OCI-LY3 (cell line): ENCODE measurements around the gene FCMR.

Experiments used
- CTCF ChIP-seq: fragments of 200-600, 300-600 bp; sonication (generic); IDR thresholded peaks from 2 replicates; pipeline ENCODE4 v1.5.1; 2014; ENCODE audit warnings: antibody characterized with exemption, low read length, low read depth
- EZH2phosphoT487 ChIP-seq: fragments of 200-600 bp; shearing (Covaris generic); IDR thresholded peaks from 2 replicates; pipeline ENCODE4 v1.6.1; 2018; ENCODE audit warnings: antibody characterized with exemption, mixed run types, low read depth

GRCh38 chr1:206904423-206905142 is 17.2 kb downstream of the FCMR start:
- TF ChIP-seq CTCF, result no peak
- no peak for TF ChIP-seq EZH2phosphoT487
